AG09319 (cell line): Measurements from ENCODE around the gene ANKRD40.

Source experiments
- DNase-seq: peaks from one replicate; pipeline ENCODE4 v3.0.0-alpha.2; 2010; ENCODE audit warnings: low read depth; ENCODE audit errors: extremely low read depth
- CTCF ChIP-seq: IDR thresholded peaks from 2 replicates; pipeline ENCODE4 v1.5.1; 2011; ENCODE audit warnings: low read depth, mild to moderate bottlenecking, inconsistent platforms, low read length, moderate library complexity

ANKRD40 gene

GRCh38 chr17:50707289-50708049, at the start of gene ANKRD40:
Gene ANKRD40, minus strand, starts transcription at chr17:50707914. Its CDS starts 260 bp downstream, at chr17:50707654.
- no peak for TF ChIP-seq CTCF

GRCh38 chr17:50754521-50754920, 46.8 kb upstream of the ANKRD40 start:
- no peak for TF ChIP-seq CTCF
- no peak for DNase-seq

More at GRCh38 chr17:50707289-50708049, at the start of gene ANKRD40:
- peak; percentile 87 for DNase-seq

- TF ChIP-seq CTCF: no peak
- no peak for DNase-seq
Observed at GRCh38 chr17:50749245-50749644, 41.5 kb upstream of the ANKRD40 start.

- no peak for TF ChIP-seq CTCF
Observed at GRCh38 chr17:50745631-50746030, 37.9 kb upstream of the ANKRD40 start.

GRCh38 chr17:50739098-50739497, 31.4 kb upstream of the ANKRD40 start:
- TF ChIP-seq CTCF: no peak
- DNase-seq: no peak

More at GRCh38 chr17:50745631-50746030, 37.9 kb upstream of the ANKRD40 start:
- DNase-seq: no peak

- TF ChIP-seq CTCF: no peak
Observed at GRCh38 chr17:50737118-50737698, 29.5 kb upstream of the ANKRD40 start.

GRCh38 chr17:50735287-50735686, 27.6 kb upstream of the ANKRD40 start:
- no peak for TF ChIP-seq CTCF
- no peak for DNase-seq

More at GRCh38 chr17:50737118-50737698, 29.5 kb upstream of the ANKRD40 start:
- DNase-seq: no peak
